ENCODE results near the gene PODXL. TPM values are rescaled to one million over a fixed set of nuclear protein-coding genes. Genes with fewer than 3 reads are reported as not detected.

PODXL gene
- total and polyA plus RNA-seq, 2 experiments from 2014 or later: 77.3 to 84.1 TPM

DNA sequence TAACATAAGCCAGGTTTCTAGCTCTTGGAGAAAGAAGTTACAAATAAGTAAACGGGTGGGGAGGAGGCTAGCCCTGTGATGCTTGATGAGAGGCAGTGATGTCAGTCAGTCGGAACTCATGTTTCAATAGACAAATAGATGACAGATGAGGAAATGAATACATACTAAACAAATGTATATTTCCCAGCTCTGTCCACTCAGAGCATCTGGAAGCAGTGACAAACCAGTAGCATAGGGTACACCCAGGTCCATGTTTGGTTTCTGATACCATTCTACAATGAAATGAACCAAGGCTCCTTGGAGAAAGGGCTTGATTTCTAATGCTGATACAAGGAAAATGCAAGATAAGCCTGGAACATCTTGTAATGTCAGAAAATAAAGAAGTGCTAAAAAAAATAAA lies 30.6 kb downstream of the PODXL start:
- Histone ChIP-seq H3K4me1 (ENCODE audit: insufficient read depth) (no peaks in the 10 kb centered on the region), H4K20me1 (ENCODE audit: insufficient read depth, poor library complexity, severe bottlenecking) (no peaks in the 10 kb centered on the region)
- 75% methylated on average over 2 of the region's 2 CpGs for WGBS (ENCODE audit: low lambda C conversion rate, missing lambda C conversion rate)

DNA sequence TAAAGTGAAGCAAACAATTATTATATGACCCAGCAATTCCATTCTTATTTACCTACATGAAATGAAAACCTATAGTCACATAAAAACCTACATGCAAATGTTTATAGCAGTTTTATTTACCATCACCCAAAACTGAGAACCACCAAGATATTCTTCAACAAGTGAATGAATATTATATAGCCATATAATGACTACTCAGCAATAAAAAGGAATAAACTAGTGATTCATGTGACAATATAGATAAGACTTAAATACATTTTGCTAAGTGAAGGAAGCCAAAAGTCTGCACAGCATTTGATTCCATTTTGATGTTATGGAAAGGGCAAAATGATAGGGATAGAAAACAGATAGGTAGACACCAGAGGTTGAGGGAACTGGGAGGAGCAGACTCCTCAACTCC lies 31.7 kb downstream of the PODXL start:
- Histone ChIP-seq H3K4me1 (ENCODE audit: insufficient read depth) (no peaks in the 10 kb centered on the region), H2AFZ (no peak overlapping the region), H3K9me2 (replicated peaks; ENCODE audit: insufficient read depth) (no peaks in the 10 kb centered on the region), H3K4me2 (no peak overlapping the region), H3K4me3 (no peak overlapping the region), H3K36me3 (replicated peaks; ENCODE audit: insufficient read depth, low read depth) (no peaks in the 10 kb centered on the region), H3K79me2 (peaks cover 12% of the 10 kb centered on the region), H3K27ac (no peak overlapping the region), H4K20me1 (ENCODE audit: insufficient read depth, poor library complexity, severe bottlenecking) (no peaks in the 10 kb centered on the region), H3K9me3 (ENCODE audit: low read depth) (no peaks in the 10 kb centered on the region), H3K27me3 (no peaks in the 10 kb centered on the region)
- TF ChIP-seq EZH2 (IDR thresholded peaks at IDR 0.05; ENCODE audit: borderline replicate concordance) (no peak), EZH2phosphoT487 (IDR thresholded peaks at IDR 0.05; ENCODE audit: low read depth, severe bottlenecking, unreplicated experiment) (no peak)
- TF ChIP-seq, protein P1, sequence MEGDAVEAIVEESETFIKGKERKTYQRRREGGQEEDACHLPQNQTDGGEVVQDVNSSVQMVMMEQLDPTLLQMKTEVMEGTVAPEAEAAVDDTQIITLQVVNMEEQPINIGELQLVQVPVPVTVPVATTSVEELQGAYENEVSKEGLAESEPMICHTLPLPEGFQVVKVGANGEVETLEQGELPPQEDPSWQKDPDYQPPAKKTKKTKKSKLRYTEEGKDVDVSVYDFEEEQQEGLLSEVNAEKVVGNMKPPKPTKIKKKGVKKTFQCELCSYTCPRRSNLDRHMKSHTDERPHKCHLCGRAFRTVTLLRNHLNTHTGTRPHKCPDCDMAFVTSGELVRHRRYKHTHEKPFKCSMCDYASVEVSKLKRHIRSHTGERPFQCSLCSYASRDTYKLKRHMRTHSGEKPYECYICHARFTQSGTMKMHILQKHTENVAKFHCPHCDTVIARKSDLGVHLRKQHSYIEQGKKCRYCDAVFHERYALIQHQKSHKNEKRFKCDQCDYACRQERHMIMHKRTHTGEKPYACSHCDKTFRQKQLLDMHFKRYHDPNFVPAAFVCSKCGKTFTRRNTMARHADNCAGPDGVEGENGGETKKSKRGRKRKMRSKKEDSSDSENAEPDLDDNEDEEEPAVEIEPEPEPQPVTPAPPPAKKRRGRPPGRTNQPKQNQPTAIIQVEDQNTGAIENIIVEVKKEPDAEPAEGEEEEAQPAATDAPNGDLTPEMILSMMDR (IDR thresholded peaks at IDR 0.05; ENCODE audit: poor library complexity): no peak
- no peak for DNase-seq (ENCODE audit: low spot score)

More for the DNA sequence above, 30.6 kb downstream of the PODXL start:
- no peaks in the 10 kb centered on the region for H3K9me3 ChIP-seq (ENCODE audit: low read depth)
- H3K27ac ChIP-seq: no peak overlapping the region
- DNase-seq (ENCODE audit: low spot score): no peak
- H3K4me2 ChIP-seq: no peak overlapping the region
- H3K36me3 ChIP-seq (replicated peaks; ENCODE audit: insufficient read depth, low read depth): no peaks in the 10 kb centered on the region
- H3K79me2 ChIP-seq: peaks cover 12% of the 10 kb centered on the region
- H3K9me2 ChIP-seq (replicated peaks; ENCODE audit: insufficient read depth): no peaks in the 10 kb centered on the region
- no peaks in the 10 kb centered on the region for H3K27me3 ChIP-seq
- no peak overlapping the region for H2AFZ ChIP-seq
- no peak overlapping the region for H3K4me3 ChIP-seq
- TF ChIP-seq EZH2phosphoT487 (IDR thresholded peaks at IDR 0.05; ENCODE audit: low read depth, severe bottlenecking, unreplicated experiment): no peak
- TF ChIP-seq, protein P1 (IDR thresholded peaks at IDR 0.05; ENCODE audit: poor library complexity): no peak
- no peak for TF ChIP-seq EZH2 (IDR thresholded peaks at IDR 0.05; ENCODE audit: borderline replicate concordance)

DNA sequence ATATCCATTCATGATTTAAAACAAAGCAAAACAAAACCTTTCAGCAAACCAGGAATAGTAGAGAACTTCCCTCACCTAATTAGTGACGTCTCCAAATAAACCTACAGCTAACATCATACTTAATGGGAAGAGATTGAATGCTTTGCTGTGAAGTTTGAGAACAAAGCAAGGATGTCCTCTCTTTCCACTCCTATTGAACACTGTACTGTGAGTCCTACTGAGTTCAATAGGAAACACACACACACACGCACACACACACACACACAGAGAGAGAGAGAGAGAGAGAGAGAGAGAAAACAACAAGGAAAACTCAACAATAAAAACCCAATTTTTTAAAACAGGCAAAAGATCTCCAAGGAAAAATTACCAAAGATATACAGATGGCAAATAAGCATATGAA lies 32.3 kb downstream of the PODXL start:
- no peak for TF ChIP-seq EZH2phosphoT487 (IDR thresholded peaks at IDR 0.05; ENCODE audit: low read depth, severe bottlenecking, unreplicated experiment)
- TF ChIP-seq, protein P1 (IDR thresholded peaks at IDR 0.05; ENCODE audit: poor library complexity): no peak
- TF ChIP-seq EZH2 (IDR thresholded peaks at IDR 0.05; ENCODE audit: borderline replicate concordance): no peak
- Histone ChIP-seq H3K79me2 (peaks cover 13% of the 10 kb centered on the region), H3K4me2 (no peak overlapping the region), H4K20me1 (ENCODE audit: insufficient read depth, poor library complexity, severe bottlenecking) (no peaks in the 10 kb centered on the region), H3K4me3 (no peak overlapping the region), H3K4me1 (ENCODE audit: insufficient read depth) (no peaks in the 10 kb centered on the region), H3K36me3 (replicated peaks; ENCODE audit: insufficient read depth, low read depth) (no peaks in the 10 kb centered on the region), H3K9me3 (ENCODE audit: low read depth) (no peaks in the 10 kb centered on the region), H2AFZ (no peak overlapping the region), H3K27ac (no peak overlapping the region), H3K27me3 (no peaks in the 10 kb centered on the region), H3K9me2 (replicated peaks; ENCODE audit: insufficient read depth) (no peaks in the 10 kb centered on the region)
- WGBS (ENCODE audit: low lambda C conversion rate, missing lambda C conversion rate): 95% methylated on average over 1 of the region's 2 CpGs
- DNase-seq (ENCODE audit: low spot score): no peak
